HepG2 (cell line): Measurements from ENCODE around the gene MARCHF4. TPM values are rescaled to one million over a fixed set of nuclear protein-coding genes. Genes with fewer than 3 reads are reported as not detected.

Experiments used
- CREM ChIP-seq, 2 experiments: sonication (generic) in 1 of 2; formaldehyde crosslinking in 1 of 2; IDR thresholded peaks; 2 replicates each; pipeline versions ENCODE4 v1.4.0 to v1.6.1; 2016 to 2020; ENCODE audit warnings: antibody characterized with exemption in 1 of 2, mild to moderate bottlenecking in 1 of 2, missing genetic modification reagents in 1 of 2
- CSRNP2 ChIP-seq: sonication (generic); formaldehyde crosslinking; conservative IDR thresholded peaks from 2 replicates; pipeline ENCODE4 v1.8.0; 2022; ENCODE audit warnings: low read depth, missing genetic modification reagents
- ETV5 ChIP-seq: IDR thresholded peaks from 2 replicates; pipeline ENCODE4 v1.6.1; 2018; ENCODE audit warnings: missing biosample characterization, missing genetic modification reagents, inconsistent platforms, borderline replicate concordance
- GATA4 ChIP-seq: sonication (generic); IDR thresholded peaks from 2 replicates; pipeline ENCODE4 v1.6.1; 2016; ENCODE audit warnings: antibody characterized with exemption, low read depth, borderline replicate concordance
- HMG20B ChIP-seq: conservative IDR thresholded peaks from 2 replicates; pipeline ENCODE4 v1.6.1; 2016; ENCODE audit warnings: missing genetic modification reagents, missing compliant biosample characterization
- PITX1 ChIP-seq: sonication (generic); formaldehyde crosslinking; IDR thresholded peaks from 2 replicates; pipeline ENCODE4 v1.5.1; 2020; ENCODE audit warnings: mild to moderate bottlenecking, missing genetic modification reagents
- SNRNP70 ChIP-seq: fragments of 200-400 bp; formaldehyde crosslinking; IDR thresholded peaks from 2 replicates; pipeline ENCODE4 v1.6.1; 2017; ENCODE audit warnings: mild to moderate bottlenecking, low read depth, low read length, moderate library complexity
- SPEN ChIP-seq: sonication (generic); formaldehyde crosslinking; IDR thresholded peaks from 2 replicates; pipeline ENCODE4 v1.5.1; 2020; ENCODE audit warnings: low read depth, mild to moderate bottlenecking, missing genetic modification reagents
- SRY ChIP-seq: sonication (generic); formaldehyde crosslinking; IDR thresholded peaks from 2 replicates; pipeline ENCODE4 v1.8.0; 2022; ENCODE audit warnings: mild to moderate bottlenecking, missing genetic modification reagents
- TFDP2 ChIP-seq: sonication (generic); formaldehyde crosslinking; IDR thresholded peaks from 2 replicates; pipeline ENCODE4 v1.4.0; 2020; ENCODE audit warnings: missing genetic modification reagents
- ZGPAT ChIP-seq: IDR thresholded peaks from 2 replicates; pipeline ENCODE4 v1.6.1; 2016; ENCODE audit warnings: mild to moderate bottlenecking
- ZNF225 ChIP-seq: sonication (generic); formaldehyde crosslinking; IDR thresholded peaks from 2 replicates; pipeline ENCODE4 v1.4.0; 2020; ENCODE audit warnings: mild to moderate bottlenecking, missing genetic modification reagents
- ZNF263 ChIP-seq: sonication (generic); formaldehyde crosslinking; IDR thresholded peaks from 2 replicates; pipeline ENCODE4 v1.4.0; 2020; ENCODE audit warnings: missing genetic modification reagents
- ZNF275 ChIP-seq: sonication (generic); formaldehyde crosslinking; IDR thresholded peaks from 2 replicates; pipeline ENCODE4 v1.8.0; 2022; ENCODE audit warnings: missing genetic modification reagents, mild to moderate bottlenecking, inconsistent platforms, borderline replicate concordance
- ZNF431 ChIP-seq: sonication (generic); formaldehyde crosslinking; IDR thresholded peaks from 2 replicates; pipeline ENCODE4 v1.9.0; 2022; ENCODE audit warnings: missing genetic modification reagents, low read depth, mild to moderate bottlenecking, borderline replicate concordance
- ZNF451 ChIP-seq: sonication (generic); formaldehyde crosslinking; IDR thresholded peaks from 2 replicates; pipeline ENCODE4 v1.5.0; 2020; ENCODE audit warnings: mild to moderate bottlenecking, missing genetic modification reagents
- ZNF550 ChIP-seq: sonication (generic); formaldehyde crosslinking; IDR thresholded peaks from 2 replicates; pipeline ENCODE4 v1.4.0; 2020; ENCODE audit warnings: mild to moderate bottlenecking, missing genetic modification reagents, borderline replicate concordance
- ZNF605 ChIP-seq: sonication (generic); formaldehyde crosslinking; IDR thresholded peaks from 2 replicates; pipeline ENCODE4 v1.8.0; 2022; ENCODE audit warnings: mild to moderate bottlenecking, missing genetic modification reagents
- ZXDC ChIP-seq: sonication (generic); formaldehyde crosslinking; IDR thresholded peaks from 2 replicates; pipeline ENCODE4 v1.5.0; 2020; ENCODE audit warnings: mild to moderate bottlenecking, missing genetic modification reagents
- polyA plus RNA-seq, 8 experiments: library from polyadenylated mRNA; depleted of rRNA in 3 of 8; stranded (reverse) in 7 of 8; unstranded in 1 of 8; fragments of >200 nt; fragmentation: Illumina TruSeq in 4 of 8; extraction: Trizol in 4 of 8; gene quantifications; 2 replicates each; pipeline versions ENCODE4 v1.2.1 to v1.2.3, GENCODE V29; 2011 to 2016; ENCODE audit warnings: low read depth in 4 of 8, missing spikeins in 1 of 8, mixed read lengths in 1 of 8; ENCODE audit not compliant: insufficient read depth in 1 of 8
- total RNA-seq, 5 experiments: library from RNA; depleted of rRNA; stranded (reverse); fragments of >200 nt; fragmentation: Illumina TruSeq; extraction: Trizol; gene quantifications; 2 replicates each; pipeline ENCODE4 v1.2.3, GENCODE V29; 2016; ENCODE audit warnings: low read depth in 1 of 5

The MARCHF4 gene
- total and polyA plus RNA-seq, 2 of the 13 experiments (the other 11 are each of a cell fraction or from before 2014, with no cell fraction given) = not detected

- TF ChIP-seq ZXDC (CRISPR knock-in tag) (peak; percentile 59; the same call in 1 of the 2 replicates), GATA4 (no peak), ZNF263 (CRISPR knock-in tag) (peak; percentile 81), ZNF605 (CRISPR knock-in tag) (peak; percentile 84), SPEN (CRISPR knock-in tag) (peak; percentile 64; the same call in 1 of the 2 replicates), CREM (IDR thresholded peaks at IDR 0.05) (no peak), CREM (CRISPR knock-in tag; IDR thresholded peaks at IDR 0.05) (peak; percentile 76), ETV5 (CRISPR knock-in tag) (peak; percentile 62), SRY (CRISPR knock-in tag) (peak; percentile 99), SNRNP70 (no peak), PITX1 (CRISPR knock-in tag) (peak; percentile 75), CSRNP2 (CRISPR knock-in tag) (peak; percentile 79; the same call in 1 of the 2 replicates), ZNF451 (CRISPR knock-in tag) (peak; percentile 79; the same call in 1 of the 2 replicates), HMG20B (peak; percentile 80; the same call in 1 of the 2 replicates), ZNF431 (CRISPR knock-in tag) (peak; percentile 92), ZNF275 (CRISPR knock-in tag) (0 out of 2 replicates have a peak, but pooled peaks have one; percentile 46), TFDP2 (CRISPR knock-in tag) (no peak; the same call in 1 of the 2 replicates), ZNF550 (no peak), ZNF225 (CRISPR knock-in tag) (peak; percentile 94; the same call in 1 of the 2 replicates), ZGPAT (CRISPR knock-in tag) (peak; percentile 59; the same call in 1 of the 2 replicates)
Observed at GRCh38 chr2:216371721-216372702, at the start of gene MARCHF4 (continued).
